Hematopoietic multipotent progenitor cell treated with erythropoietin and hydrocortisone succinate and interleukin-3 and kit ligand, for 8 days (in vitro differentiated cells): ENCODE data around the gene TMTC4.
"Not testable (repeated sequence)": the region's sequence is repeated elsewhere in the genome, so short reads cannot be mapped to it uniquely, and the experiment has no call there.

Source experiments
- DNase-seq: peaks from one replicate; pipeline ENCODE4 v3.0.0-alpha.2; 2015

The TMTC4 gene

DNA sequence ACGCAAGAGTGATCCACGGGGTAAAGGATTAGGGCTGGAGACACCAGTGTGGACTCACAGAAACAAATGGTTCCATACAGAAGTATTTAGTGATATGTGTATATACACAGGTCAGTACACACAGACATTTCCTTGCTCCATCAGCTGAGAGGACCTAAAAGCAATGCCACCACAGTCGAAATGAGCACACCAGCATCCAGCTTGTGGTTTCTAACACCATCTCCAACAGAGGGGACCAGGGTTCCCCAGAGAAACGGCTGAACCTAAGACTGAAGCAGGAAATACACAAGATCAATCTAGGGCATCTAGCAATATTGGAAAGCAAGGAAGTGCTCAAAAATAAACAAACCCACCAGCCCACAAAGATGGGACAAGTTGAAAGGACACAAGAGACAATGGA, 93.6 kb downstream of the TMTC4 start:
- DNase-seq = no peak

DNA sequence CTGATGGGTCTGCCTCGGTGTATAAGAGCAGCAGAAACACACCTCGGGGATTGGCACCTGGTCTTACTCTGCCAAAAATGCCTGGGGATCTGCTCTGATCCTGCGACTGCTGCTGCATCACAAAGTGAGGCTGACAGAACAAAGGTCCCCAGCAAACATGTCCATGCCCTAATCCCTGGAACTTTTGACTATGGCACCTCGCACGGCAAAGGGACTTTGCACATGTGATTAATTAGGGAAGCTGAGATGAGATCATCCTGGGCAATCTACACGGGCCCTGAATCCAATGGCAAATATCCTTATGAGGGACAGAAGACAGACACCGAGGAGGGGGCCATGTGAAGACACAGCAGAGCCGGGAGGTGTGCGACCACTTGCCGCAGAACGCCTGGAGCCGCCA, 94.5 kb downstream of the TMTC4 start:
- DNase-seq = no peak

DNA sequence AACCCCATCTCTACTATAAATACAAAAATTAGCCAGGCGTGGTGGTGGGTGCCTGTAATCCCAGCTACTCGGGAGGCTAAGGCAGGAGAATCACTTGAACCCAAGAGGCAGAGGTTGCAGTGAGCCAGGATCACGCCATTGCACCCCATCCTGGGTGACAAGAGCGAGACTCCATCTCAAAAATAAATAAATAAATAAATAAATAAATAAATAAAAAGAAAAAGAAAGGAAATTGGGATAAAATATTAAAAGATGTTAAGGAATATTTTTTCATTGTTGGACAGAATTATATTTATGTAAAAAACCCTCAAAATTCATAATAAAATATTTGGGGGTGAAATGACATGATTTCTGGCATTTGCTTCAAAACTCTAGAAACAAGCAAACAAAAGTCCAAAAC, 97.4 kb downstream of the TMTC4 start:
- DNase-seq = not testable (repeated sequence)

GRCh38 chr13:100573121-100573520, 101.5 kb downstream of the TMTC4 start:
- DNase-seq = peak; percentile 83

DNA sequence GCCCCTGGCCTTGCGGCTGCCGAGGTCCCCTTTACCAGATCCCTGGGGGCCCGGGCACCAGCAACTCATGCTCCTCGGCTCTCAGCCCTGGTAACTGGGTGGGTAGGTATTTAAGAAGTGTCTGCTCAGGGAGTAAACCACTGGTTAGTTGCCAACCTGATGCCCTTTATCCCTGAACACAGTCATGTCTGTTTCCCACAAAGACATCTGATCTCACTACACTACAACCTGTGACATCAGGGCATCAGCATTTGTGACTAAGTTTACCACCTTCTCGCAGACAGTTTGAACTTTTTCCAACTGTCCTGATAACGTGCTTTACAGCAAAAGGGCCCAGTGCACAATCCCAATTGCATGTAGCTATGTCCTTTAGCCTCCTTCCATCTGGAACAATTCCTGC, 108.1 kb downstream of the TMTC4 start:
- no peak for DNase-seq

GRCh38 chr13:100565286-100565685, 109.3 kb downstream of the TMTC4 start:
- DNase-seq = no peak

DNA sequence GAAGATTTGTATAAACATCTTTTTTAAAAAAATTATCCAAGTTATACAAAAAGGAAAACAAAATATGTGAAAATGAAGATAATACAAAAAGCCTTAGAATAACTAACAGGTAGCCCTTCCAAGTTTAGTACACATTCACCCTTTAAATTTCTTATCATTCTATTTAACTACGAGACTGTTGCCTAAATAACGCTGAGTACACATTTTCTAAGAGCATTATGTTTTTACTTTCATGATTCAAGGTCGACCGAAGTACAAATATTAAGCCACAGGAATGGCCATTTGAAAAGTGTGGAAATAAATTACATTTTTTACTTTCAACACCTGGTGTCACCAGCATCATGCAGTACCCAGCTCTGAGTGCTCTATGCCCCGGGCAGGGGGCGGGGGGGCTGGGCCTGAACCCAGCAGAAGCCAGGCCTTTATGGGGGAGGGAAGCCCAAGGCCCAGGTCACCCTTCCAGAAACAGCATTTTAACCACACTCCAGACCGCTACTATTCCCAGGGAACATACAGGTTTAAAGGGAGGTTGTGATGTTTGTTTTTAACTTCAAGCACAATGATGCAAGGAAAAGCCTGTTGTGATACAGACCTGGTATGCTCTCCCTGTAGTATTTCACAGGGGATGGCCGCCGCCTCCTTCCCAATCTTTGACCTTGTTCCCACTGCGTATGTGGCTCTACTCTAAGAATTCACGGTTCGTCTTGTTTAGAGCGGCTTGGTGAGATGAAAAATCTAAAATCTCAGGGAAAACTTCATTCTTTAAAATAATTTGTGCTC, 110.0 kb downstream of the TMTC4 start:
- DNase-seq = no peak

DNA sequence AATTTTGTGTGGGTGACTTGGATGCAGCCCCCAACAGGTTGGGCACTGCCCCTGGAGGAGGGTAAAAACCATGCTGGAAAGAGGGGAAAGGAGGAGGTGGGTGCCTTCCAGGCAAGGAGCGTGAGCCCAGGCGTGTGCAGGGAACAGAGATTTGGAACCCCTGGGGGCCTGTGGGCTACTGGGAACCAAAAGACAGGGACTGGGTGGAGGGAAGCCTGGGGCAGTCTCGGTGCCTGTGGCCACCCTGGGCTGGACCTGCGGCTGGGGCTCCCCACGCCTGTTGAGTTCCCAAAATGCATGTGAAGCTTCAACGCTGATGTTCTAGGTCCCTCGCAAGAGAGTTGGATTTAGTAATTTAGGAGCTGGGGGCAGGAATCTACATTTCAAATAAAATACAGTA, 110.8 kb downstream of the TMTC4 start:
- DNase-seq = no peak

GRCh38 chr13:100561599-100562204, 112.9 kb downstream of the TMTC4 start:
- DNase-seq = no peak

DNA sequence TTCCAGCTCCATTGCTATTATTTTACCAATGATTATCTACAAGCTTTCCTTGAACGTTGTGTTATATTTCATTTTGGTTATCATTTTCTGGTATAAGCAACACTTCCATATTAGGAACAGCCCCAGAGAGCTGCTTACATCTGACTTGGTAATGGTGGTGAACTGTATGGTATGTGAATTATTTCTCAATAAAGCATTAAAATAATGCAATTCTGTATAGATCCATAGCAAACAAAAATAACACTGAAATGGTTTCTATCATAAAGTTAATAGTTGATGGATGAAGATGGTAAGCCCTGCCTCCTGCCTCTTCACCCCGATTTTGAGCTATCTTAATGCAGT, 113.5 kb downstream of the TMTC4 start:
- no peak for DNase-seq

DNA sequence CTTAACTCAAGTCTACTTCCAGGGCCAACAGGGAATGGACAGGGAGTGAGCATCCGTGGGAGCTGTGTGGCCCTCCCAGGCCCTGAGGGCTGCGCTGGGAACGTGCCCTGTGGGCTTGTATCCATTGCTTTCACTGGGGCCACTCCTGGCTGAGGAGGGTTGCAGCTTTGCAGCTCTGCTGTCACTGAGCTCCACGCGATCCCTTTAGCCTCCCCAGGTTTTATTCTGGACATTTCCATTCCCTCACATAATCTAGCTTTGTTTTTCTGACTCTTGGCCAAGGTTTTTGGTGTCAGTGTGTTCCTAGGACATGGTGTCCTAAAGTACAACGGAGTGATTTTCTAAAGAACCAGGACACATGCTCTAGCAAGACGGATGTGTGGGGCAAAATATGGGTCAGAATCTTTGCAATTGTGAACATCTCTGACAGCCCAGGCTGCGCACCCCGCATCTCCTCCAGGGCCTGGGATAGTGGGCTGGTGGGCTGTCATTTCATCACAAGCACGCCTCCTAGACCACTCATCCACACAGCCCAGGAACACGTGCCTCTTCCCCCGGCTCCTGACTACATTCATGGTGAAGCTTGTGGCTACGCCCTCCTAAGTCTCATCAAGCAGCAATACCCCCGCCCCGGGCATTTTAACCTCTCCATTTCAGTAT, 114.0 kb downstream of the TMTC4 start:
- DNase-seq = no peak

DNA sequence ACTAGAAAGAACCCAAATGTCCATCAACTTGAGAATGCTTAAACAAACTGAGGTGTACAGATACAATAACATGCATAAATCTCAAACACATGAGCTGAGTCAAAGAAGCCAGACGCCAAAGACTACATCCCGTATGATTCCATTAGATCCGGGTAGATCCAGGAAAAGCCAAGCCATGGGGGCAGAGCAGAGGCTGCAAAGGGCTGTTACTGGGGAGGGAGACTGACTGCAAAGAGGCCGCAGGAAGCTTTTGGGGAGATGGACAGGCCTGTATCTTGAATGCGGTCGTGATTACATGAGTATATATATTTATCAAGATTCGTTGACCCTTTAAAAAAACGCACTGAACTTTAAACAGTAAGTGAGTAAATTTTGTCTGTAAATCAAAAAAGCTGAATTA, 114.7 kb downstream of the TMTC4 start:
- DNase-seq = no peak
